Spinal cord (tissue), 10 donors: ENCODE data around the gene KRTAP1-4. TPM values are rescaled to one million over a fixed set of nuclear protein-coding genes. Genes with fewer than 3 reads are reported as not detected.

Experiments used
- DNase-seq, 6 donors: peaks; one replicate each; pipeline versions ENCODE4 v3.0.0 to v3.0.0-alpha.2; 2013 to 2015; ENCODE audit warnings: low spot score in 6 of 6, low read depth in 4 of 6
- H3K27ac ChIP-seq: one replicate; pipeline ENCODE4 v1.5.1; 2013; ENCODE audit warnings: low read depth, low read length, control low read depth
- H3K27me3 ChIP-seq: one replicate; pipeline ENCODE4 v1.6.1; 2013; ENCODE audit warnings: low read length; ENCODE audit not compliant: control insufficient read depth, insufficient read depth
- H3K36me3 ChIP-seq: one replicate; pipeline ENCODE4 v1.6.1; 2013; ENCODE audit warnings: low read length; ENCODE audit not compliant: control insufficient read depth, insufficient read depth
- H3K4me1 ChIP-seq: one replicate; pipeline ENCODE4 v1.6.1; 2013; ENCODE audit warnings: low read length; ENCODE audit not compliant: control insufficient read depth, insufficient read depth
- H3K4me3 ChIP-seq: one replicate; pipeline ENCODE4 v1.5.1; 2013; ENCODE audit warnings: low read depth, low read length, control low read depth
- H3K9me3 ChIP-seq: one replicate; pipeline ENCODE4 v1.6.1; 2013; ENCODE audit warnings: low read length; ENCODE audit not compliant: control insufficient read depth, insufficient read depth
- WGBS: methylation state at CpG from one replicate; pipeline ENCODE4 v1.1.5; 2013; ENCODE audit warnings: missing lambda C conversion rate; ENCODE audit not compliant: insufficient coverage; 5-methylcytosine and 5-hydroxymethylcytosine counted together
- polyA plus RNA-seq, 2 donors: library from polyadenylated mRNA; unstranded; fragments of 120-200 nt; gene quantifications; one replicate each; pipeline ENCODE4 v1.2.1, GENCODE V29; 2013; ENCODE audit not compliant: insufficient read length in 2 of 2
- total RNA-seq, 2 donors: library from RNA; depleted of rRNA in 1 of 2; stranded (reverse); fragments of 120-200 nt in 1 of 2; fragments of >200 nt in 1 of 2; gene quantifications; one replicate each; pipeline versions ENCODE4 v1.2.3 to v1.2.4, GENCODE V29; 2013 to 2014
- donor health status: healthy.

The KRTAP1-4 gene
- total and polyA plus RNA-seq, 4 donors, result not detected

DNA sequence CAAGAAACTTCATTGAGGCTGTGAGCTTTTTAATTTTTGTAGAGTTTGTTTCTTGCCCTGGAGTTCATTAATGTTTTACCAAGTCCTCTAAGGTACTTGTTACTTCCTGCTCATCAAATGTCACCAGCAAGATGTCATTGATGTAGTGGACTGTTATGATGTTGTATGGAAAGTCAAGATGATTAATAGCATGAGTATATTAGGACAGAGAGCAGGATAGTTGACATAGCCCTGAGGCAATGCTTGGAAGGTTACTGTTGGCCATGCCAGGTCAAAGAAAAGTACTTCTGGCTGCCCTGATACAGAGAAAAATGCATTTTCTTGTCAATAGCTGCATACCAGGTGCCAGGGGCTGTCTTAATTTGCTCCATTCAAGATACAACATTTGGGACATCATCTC is 9.7 kb downstream of the KRTAP1-4 start:
- Histone ChIP-seq H3K27ac (no peak overlapping the region), H3K9me3 (no peaks in the 10 kb centered on the region), H3K27me3 (no peaks in the 10 kb centered on the region), H3K4me3 (no peak overlapping the region), H3K36me3 (no peaks in the 10 kb centered on the region), H3K4me1 (no peaks in the 10 kb centered on the region)
- no peak for DNase-seq

DNA sequence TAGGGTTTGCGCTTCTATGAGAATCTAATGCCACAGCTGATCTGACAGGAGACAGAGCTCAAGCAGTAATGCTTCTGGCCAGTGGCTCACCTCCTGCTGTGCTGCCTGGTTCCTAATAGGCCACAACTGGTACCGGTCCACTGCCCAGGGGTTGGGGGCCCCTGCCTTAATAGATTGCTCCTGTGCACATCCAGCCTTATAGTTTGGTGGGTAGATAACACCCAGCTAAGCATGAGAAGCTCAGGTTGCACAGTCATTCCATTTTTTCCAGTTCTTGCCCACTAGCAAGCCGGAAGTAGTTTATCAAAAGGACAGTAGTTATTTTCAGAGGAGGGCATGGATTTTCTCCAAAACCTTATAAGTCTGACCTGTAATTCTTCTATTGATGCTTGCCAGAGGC is 10.6 kb downstream of the KRTAP1-4 start:
- 86% methylated on average over 2 of the region's 3 CpGs for WGBS
- no peak overlapping the region for H3K27ac ChIP-seq
- DNase-seq, result no peak
- no peaks in the 10 kb centered on the region for H3K27me3 ChIP-seq
- H3K4me3 ChIP-seq, result no peak overlapping the region
- H3K36me3 ChIP-seq, result no peaks in the 10 kb centered on the region
- H3K9me3 ChIP-seq, result no peaks in the 10 kb centered on the region
- H3K4me1 ChIP-seq, result no peaks in the 10 kb centered on the region

DNA sequence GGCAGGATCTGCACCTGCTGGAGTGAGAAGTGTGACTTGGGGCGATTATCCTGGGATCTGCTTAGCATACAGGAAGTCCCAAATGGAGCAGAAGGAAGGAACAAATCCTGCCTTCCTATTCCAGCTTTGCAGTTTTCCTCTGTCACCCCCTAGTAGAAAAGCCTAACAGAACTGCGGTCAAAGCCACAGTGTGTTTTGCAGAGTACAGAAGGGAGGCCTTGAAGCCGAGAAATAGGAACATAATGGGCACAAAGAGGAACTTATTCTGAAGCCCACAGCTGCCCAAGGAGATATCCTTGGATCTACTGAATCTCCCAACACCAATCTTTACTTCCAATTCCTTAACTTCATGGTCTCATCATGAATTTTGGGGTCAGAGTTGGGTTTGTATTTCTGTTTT is 11.5 kb downstream of the KRTAP1-4 start:
- 80% methylated on average over 2 of the region's 3 CpGs for WGBS
- H3K4me3 ChIP-seq, result no peak overlapping the region
- H3K4me1 ChIP-seq, result no peaks in the 10 kb centered on the region
- no peak overlapping the region for H3K27ac ChIP-seq
- H3K9me3 ChIP-seq, result no peaks in the 10 kb centered on the region
- H3K36me3 ChIP-seq, result no peaks in the 10 kb centered on the region
- DNase-seq, result no peak
- no peaks in the 10 kb centered on the region for H3K27me3 ChIP-seq

DNA sequence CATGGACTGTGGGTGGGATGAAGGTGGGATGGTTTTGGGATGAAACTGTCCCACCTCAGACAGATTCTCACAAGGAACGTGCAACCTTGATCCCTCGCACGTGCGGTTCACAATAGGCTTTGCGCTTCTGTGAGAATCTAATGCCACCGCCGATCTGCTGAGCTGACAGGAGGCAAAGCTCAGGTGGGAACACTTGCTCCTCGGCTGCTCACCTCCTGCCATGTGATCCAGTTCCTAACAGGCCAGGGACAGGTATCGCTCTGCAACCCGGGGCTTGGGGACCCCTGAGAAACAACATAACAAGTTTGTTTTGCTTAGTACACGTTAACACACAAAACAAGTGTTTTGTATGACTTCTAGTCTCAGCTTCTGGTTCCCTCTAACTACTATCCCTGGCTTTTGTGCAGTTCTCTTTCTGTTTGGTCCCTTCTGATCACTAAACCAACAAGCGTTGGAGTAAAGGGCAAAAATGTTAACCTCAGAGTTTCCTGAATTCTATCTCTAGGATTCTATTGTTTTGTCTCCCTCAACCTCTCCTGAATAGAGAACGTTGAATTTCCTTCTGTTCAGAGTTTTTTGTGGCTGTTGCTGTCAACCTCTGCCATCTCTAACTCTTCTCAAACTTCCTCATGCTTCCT is 13.3 kb downstream of the KRTAP1-4 start:
- Histone ChIP-seq H3K27me3 (no peaks in the 10 kb centered on the region), H3K4me1 (no peaks in the 10 kb centered on the region), H3K4me3 (no peak overlapping the region), H3K9me3 (no peaks in the 10 kb centered on the region), H3K36me3 (no peaks in the 10 kb centered on the region), H3K27ac (no peak overlapping the region)
- 82% methylated on average over 13 of the region's 13 CpGs for WGBS
- no peak for DNase-seq

DNA sequence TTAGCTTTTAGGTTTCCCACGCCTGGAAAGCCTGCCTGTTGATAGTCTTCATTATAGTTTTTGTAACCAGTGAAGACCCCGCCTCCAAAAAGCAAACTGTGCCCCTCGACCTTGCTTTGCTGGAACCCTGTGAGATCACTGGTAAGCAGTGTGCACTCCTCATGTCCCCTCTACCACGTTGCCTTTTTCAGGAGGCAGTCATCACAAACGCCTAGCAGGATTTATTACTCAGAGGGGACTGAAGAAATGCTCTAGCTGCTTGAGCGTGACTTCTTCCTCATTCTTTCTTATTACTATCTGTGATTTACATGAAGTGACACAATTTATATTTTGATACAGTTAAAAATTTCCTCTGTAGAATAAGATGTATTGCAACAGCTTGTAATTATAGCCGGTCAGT is 14.5 kb downstream of the KRTAP1-4 start:
- Histone ChIP-seq H3K27ac (no peak overlapping the region), H3K36me3 (no peaks in the 10 kb centered on the region), H3K9me3 (no peaks in the 10 kb centered on the region), H3K4me1 (no peaks in the 10 kb centered on the region), H3K27me3 (no peaks in the 10 kb centered on the region), H3K4me3 (no peak overlapping the region)
- 79% methylated on average over 4 of the region's 7 CpGs for WGBS
- DNase-seq, result no peak

DNA sequence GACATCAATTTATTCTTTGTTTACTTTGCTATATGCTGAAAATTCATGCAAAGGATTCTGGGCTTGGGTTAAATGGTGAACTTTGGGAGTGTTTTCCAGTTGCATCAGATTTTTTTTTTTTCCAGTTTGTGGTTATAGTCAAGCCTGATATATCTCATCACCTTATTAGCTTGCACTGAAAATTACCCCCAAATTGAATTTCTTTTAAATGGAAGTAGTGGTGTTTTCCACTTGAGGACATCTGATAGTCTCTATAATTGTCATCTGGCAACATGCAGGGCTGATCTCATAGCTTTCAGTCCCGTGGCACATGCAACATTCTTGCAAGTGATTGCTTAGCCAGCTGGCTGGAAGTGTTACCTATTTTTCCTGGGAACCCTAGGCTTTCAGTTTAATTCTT is 16.4 kb downstream of the KRTAP1-4 start:
- no CpG with 5 or more reads among the region's 1 CpG for WGBS
- Histone ChIP-seq H3K9me3 (no peaks in the 10 kb centered on the region), H3K27ac (no peak overlapping the region), H3K27me3 (no peaks in the 10 kb centered on the region), H3K36me3 (no peaks in the 10 kb centered on the region), H3K4me1 (no peaks in the 10 kb centered on the region), H3K4me3 (no peak overlapping the region)
- peak in 2 of 6 donors; percentile 20 to 77 for DNase-seq

DNA sequence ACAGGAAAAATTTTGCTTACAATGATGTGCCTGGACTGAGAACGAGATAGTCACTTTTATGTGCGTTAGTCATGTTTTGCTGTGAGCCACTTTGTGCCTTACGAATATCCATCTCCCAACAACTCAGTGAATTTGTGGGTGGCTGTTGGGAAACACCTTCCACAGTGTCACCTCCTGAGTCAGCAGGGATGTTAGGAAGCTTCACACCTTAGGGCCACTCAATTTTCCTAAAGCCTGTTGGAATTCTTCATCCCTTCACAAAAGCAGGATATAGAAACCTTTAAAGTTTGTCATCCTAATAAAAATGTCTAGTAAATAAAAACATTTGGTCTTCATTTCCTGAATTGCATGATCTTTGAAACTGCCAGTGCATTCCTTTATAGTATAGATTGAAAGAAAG is 16.8 kb downstream of the KRTAP1-4 start:
- no peak for DNase-seq
- Histone ChIP-seq H3K27ac (no peak overlapping the region), H3K9me3 (no peaks in the 10 kb centered on the region), H3K4me1 (no peaks in the 10 kb centered on the region), H3K27me3 (no peaks in the 10 kb centered on the region), H3K36me3 (no peaks in the 10 kb centered on the region), H3K4me3 (no peak overlapping the region)
- no CpG with 5 or more reads among the region's 3 CpGs for WGBS

DNA sequence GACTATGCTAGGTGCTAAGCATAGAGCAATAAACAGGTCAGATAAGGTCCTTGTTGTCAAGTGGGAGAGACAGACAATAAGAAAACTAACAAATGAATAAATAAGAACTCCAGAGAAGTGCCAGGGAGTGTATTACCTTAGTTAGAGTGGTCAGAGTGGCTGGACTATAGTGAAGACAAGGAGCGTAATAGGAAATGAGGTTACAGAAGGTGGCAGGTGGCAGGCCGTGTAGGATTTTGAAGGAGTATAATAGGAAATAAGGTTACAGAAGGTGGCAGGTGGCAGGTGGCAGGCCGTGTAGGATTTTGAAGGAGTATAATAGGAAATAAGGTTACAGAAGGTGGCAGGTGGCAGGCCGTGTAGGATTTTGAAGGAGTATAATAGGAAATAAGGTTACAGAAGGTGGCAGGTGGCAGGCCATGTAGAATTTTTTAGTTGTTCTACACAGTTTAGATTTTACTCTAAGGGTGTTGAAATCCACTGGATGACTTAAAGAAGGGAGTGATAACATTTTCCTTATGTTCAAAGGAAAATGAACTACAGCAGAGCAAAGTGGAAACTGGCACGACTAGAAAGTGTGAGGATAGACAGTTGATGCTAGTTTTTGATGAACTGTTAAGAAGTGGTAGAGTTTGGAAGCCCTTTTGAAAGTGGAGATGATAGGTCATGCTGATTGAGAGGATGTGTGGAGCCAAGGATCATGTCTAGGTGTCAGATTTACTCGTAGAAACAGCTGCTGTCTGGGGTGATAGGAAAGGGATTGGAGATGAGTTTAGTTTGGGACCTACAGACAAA is 17.5 kb downstream of the KRTAP1-4 start:
- Histone ChIP-seq H3K36me3 (no peaks in the 10 kb centered on the region), H3K27me3 (no peaks in the 10 kb centered on the region), H3K27ac (no peak overlapping the region), H3K4me1 (no peaks in the 10 kb centered on the region), H3K9me3 (no peaks in the 10 kb centered on the region), H3K4me3 (no peak overlapping the region)
- 84% methylated on average over 6 of the region's 6 CpGs for WGBS
- DNase-seq, result peak in 1 of 6 donors; percentile 56

DNA sequence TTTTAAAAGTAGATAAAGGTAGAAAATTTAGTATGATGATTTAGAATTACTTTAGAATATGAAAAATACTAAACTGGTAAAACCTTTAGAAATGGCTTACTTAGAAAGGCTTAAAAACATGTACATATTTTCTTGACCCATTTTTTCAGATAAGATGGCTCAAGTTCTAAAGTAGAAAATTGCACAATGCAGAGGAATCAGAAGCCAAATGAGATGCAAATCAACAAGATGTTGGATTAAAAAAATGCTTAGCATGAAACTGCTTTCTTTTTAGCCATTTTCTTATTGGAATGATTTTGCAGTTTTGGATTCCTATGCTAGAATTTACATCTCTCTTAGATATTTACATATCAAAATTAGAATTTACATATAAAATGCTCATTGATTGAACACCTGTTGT is 19.6 kb downstream of the KRTAP1-4 start:
- Histone ChIP-seq H3K36me3 (no peaks in the 10 kb centered on the region), H3K9me3 (no peaks in the 10 kb centered on the region), H3K27ac (no peak overlapping the region), H3K4me1 (no peaks in the 10 kb centered on the region), H3K4me3 (no peak overlapping the region), H3K27me3 (no peaks in the 10 kb centered on the region)
- peak in 1 of 6 donors; percentile 56 for DNase-seq

DNA sequence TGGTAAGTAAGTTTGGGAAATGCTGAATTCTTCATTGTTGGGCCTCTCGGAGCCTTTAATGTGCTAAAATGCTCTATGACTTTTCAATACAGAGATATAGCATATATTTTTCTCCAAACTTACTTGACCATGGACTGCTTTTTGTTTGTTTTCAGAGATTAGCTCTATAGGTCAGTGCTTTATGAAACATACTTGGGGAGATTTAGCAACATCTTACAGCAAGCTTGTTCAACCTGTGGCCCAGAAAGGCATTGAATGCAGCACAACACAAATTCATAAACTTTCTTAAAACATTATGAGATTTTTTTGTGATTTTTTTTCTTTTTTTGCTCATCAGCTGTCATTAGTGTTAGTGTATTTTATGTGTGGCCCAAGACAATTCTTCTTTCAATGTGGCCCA is 20.1 kb downstream of the KRTAP1-4 start:
- Histone ChIP-seq H3K27ac (no peak overlapping the region), H3K27me3 (no peaks in the 10 kb centered on the region), H3K36me3 (no peaks in the 10 kb centered on the region), H3K4me3 (no peak overlapping the region), H3K4me1 (no peaks in the 10 kb centered on the region), H3K9me3 (no peaks in the 10 kb centered on the region)
- WGBS, result no CpG with 5 or more reads among the region's 1 CpG
- no peak for DNase-seq
